GM15510 (cell line): ENCODE measurements around the gene CYBRD1.

ENCODE experiments used
- POLR2A ChIP-seq: IDR thresholded peaks from 3 replicates; pipeline ENCODE4 v1.6.1; 2011; ENCODE audit warnings: borderline replicate concordance; ENCODE audit not compliant: insufficient read length; ENCODE audit errors: extremely low read depth

Gene CYBRD1

DNA sequence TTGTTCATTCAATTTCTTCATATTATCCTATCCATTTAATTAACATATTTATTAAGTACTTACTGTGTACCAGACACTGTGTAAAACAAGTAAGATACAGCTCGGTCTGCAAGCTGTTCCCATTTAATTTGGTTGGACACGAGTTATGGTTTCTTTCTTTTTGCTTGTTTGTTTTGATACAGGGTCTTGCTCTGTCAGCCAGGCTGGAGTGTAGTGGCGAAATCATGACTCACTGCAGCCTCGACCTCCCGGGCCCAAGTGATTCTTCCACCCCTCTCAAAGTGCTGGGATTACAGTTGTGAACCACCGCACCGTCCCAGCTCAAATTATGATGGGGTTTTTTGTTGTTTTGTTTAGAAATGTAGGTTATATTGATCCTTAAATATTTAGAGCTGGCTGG is 9.0 kb downstream of the CYBRD1 start:
- TF ChIP-seq POLR2A: no peak

DNA sequence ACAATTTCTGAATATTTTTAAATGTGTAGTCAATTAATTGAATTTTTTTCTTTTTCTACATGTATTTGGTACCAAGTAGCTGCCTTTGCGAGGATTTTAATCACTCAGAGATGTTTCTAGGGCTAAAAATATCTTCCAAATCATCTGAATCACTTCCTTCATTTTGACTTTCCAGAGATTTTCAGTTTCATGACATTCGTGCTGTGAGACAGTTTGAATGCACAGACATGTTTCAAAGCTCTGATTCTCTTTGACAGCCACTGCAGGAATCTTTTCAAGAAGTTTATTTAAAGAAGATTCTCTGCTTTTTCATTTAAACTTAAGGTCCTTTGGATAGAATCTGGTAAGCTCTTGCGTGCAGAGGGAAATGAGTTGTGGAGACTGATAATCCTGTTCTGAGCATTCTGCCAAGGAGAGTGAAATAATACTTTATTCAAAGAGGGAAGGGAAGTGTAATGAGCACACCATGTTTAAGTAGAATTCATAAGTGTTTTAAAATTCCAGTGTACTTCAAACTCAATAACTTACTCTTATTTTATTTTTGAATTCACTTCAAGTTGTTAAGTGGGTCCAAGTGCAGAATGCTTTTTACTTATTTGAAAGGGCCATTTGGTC is 9.7 kb downstream of the CYBRD1 start:
- TF ChIP-seq POLR2A: no peak

DNA sequence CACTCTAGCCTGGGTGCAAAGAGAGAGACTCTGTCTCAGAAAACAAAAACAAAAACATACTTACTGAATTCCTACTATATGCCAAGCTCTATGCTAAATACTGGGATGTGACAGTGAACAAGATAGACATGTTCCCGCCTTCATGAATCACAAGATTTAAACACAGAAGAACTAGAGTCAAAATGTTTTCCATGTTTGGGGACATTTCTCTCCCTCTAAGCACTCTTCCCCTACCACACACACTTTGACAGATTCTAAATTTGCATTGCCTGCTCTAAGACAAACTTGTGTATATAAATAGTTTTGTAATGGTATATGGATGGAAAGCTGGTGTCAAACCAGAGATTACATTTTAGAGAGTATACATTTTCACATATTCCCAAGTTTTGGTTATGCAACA is 11.1 kb downstream of the CYBRD1 start:
- TF ChIP-seq POLR2A: no peak

DNA sequence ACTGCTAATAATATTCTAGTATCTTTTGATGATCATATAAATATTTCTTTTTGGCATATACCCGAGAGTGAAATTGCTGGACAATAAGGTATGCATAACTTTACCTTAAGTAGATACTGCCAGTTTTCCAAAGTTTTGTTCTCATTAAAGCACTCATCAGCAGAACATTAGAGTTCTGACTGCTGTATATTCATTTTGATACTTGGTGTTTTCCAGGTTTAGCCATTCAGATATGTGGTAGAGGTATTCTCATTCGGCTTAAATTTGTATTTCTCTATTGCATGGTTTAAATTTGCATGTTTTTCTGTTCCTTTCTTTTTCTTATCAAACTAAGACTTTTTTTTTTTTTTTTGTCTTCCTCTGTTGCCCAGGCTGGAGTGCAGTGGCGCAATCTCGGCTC is 18.2 kb downstream of the CYBRD1 start:
- no peak for TF ChIP-seq POLR2A

DNA sequence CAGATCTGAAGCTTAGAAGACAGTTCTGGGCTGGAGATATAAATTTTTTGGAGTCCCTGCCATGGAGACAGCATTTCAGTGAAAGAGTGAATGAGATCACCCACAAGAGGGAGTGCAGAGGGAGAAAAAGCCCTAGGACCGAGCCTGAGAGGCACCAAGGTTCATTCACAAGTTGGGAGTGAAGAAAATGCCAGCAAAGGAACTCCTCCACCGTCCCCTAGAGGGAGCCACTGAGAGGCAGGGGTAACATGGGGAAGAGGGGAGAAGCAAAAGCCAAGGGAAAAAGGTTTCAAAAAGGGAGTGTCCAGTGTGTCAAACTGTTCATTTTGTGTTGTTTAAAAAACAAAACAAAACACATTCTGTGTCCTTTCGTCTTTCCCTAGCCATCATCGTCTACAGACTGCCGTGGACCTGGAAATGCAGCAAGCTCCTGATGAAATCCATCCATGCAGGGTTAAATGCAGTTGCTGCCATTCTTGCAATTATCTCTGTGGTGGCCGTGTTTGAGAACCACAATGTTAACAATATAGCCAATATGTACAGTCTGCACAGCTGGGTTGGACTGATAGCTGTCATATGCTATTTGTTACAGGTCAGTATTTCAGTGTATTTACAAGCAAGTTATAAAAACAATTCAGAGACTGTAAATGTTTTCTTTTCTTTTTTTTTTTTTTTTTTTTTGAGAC is 19.1 kb downstream of the CYBRD1 start:
- TF ChIP-seq POLR2A: no peak

DNA sequence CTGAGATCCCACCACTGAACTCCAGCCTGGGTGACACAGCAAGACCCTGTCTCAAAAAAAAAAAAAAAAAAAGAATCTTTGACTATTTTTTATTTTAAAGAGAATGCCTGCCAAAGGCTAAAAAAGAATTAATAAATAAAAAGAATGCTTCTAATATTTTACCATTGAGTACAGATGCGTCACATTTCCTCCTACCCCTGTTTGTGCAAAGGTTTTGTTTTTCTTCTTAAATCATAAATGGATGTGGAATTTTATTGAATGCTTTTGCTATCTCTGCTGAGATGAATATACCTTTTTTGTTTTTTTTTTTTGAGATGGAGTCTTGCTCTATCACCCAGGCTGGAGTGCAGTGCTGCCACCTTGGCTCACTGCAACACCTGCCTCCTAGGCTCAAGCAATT is 22.8 kb downstream of the CYBRD1 start:
- TF ChIP-seq POLR2A: no peak

DNA sequence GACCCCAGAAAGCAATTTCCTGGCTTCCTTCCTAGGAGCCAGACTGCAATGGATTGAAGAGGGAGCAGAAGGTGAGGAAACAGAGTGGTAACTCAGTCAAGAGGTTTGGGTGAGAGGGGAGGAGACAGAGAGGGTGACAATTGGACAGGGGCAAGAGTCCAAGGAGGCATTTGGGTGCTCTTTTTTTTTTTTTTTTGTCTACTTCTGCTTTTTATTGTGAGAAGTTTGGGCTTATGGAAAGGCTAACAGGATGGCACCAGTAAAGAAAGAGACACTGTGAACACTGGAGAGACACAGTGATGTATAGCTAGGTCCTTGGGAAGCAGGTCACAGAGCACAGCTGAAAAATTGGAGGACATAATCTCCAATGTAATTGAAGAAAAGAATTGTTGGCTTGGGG is 25.0 kb downstream of the CYBRD1 start:
- TF ChIP-seq POLR2A: no peak

DNA sequence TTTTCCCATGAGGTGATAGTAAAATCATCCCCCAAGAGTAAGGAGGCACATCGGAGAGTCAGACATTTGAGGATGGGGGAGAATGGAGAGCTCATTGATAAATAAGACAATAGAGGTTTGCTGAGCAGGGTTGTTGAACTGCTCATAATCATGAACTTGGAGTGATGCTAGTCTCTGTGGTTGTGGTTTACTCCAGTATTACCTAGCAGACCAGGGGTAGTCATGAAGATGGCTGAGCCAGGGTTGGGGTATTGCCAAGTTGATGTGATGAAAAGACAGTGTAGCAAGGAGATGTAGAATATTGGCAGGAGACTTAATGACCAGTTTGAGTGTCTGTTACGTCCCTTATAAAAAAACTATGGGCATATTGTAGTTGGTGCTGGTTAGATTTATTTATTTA is 25.4 kb downstream of the CYBRD1 start:
- no peak for TF ChIP-seq POLR2A

DNA sequence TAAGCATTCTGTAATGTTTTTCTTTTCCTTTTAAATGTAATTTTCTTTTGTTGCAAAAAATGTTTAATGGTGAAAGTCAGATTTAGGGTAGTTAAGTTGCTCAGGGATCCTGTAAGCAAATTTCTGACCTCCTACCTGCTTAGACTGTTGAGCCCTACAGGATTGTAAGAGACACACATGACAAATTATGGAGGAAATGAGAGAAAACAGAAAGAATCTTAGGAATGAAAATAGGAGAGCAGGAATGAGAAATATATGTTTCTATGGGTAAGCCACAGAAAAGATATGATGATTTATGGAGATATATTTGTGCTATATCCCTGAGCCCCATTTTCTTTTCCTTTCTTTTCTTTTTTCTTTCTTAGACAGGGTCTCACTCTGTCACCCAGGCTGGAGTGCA is 28.3 kb downstream of the CYBRD1 start:
- no peak for TF ChIP-seq POLR2A

DNA sequence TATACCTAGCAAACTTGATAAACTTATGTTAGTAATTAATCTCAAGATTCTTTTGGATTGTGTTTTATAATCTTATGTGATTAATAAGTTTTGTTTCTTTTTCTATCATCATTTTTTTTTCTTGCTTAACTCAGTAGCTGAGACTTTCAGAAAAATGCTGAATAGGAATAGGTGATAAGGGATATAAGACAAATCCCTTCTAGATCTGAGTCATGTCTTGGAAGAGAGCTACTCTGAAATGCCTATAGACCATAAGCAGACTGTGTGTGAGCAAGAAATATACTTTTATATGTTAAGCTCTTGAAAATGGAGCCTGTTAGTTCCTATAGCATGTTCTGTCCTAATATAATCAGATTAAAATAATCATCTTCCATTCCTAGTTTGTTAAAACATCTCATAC is 29.6 kb downstream of the CYBRD1 start:
- TF ChIP-seq POLR2A: no peak

DNA sequence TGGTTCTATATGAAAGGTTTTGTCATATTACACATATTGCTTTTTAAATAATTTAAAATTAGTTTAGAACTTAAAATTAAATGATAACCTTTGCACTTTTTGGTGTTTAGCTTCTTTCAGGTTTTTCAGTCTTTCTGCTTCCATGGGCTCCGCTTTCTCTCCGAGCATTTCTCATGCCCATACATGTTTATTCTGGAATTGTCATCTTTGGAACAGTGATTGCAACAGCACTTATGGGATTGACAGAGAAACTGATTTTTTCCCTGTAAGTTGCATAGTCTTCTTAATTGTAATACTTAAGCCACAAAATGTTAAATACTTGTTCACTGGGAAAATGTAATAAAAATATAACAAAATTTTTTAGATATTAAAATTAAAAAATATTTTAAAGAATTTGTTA is 31.0 kb downstream of the CYBRD1 start:
- no peak for TF ChIP-seq POLR2A

DNA sequence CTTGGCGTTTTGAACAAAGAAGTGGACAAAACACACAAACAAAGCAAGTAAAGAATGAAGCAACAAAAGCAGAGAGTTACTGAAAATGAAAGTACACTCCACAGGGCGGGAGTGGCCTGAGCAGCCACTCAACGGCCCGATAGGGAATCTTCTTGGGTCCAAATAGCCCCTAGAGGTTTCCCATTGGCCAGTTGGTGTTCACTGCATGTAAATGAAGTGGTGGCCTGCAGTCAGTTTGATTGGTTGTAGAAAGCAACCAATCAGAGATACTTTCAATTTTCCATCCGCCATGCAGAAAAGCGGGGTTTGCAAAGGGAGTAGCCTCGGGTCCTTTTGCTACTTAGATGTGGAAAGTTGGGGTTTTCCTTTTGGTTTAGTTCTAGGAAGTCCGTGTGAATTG is 31.6 kb downstream of the CYBRD1 start:
- no peak for TF ChIP-seq POLR2A

DNA sequence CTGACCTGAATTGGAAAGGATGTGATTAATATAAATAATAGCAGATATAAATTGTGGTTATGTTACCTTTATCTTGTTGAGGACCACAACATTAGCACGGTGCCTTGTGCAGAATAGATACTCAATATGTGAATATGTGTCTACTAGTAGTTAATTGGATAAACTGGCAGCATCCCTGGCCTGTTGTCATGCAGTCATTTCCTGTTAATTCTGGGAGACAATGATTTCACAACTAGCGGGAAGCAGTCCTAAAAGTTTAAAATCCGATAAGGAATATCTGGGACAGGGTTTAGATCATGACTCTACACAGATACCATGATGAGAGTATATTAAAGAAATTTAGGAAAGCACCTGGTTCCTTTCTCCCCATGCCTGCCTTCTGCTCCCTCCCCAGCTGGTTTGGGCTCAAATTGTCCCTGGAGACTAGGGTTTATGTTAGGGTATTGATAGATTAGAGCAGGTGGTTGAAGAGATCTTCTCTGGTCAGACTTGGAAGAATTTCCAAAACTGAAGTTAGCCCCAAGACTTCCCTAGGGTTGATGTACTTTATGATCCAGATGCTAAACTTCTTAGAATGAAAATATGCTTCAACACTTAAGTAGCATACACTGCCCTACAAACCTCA is 32.8 kb downstream of the CYBRD1 start:
- TF ChIP-seq POLR2A: no peak

DNA sequence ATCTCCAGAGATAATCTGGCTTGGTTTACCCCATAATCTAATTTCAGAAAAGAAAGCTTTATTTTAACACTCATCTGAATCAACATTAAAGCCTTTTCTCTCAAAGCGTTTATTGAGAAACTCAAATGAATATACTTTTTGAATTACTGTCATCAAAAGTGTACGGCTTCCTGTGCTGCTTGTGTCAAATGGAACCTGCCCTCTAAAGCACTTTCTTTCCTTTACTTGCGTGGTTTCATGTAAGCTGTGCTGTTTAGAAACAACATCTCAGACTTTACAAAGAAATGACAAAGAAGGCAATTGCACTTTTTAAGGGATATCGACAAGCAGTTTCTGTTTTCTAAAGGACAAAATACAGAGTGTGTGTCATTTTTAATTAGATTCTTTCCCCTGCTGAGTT is 35.1 kb downstream of the CYBRD1 start:
- no peak for TF ChIP-seq POLR2A

DNA sequence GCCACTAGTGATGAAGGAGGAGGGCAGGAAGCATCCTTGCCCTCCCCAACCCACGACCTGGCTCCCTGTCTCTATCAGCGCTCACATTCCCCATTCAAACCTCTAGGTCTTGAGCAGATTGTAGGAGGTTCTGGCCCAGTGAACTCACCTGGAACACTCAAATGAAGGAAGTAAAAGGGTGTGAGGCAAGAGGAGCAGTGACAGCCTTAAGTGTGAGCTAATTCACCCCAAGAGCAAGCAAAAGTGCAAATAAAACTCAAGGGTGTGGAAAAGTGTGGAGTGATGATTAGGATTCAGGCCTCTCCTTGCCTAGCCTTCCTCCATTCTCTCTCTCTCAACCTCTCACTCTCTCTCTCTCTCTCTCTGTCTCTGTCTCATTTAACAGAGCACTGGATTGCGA is 41.0 kb downstream of the CYBRD1 start:
- no peak for TF ChIP-seq POLR2A

DNA sequence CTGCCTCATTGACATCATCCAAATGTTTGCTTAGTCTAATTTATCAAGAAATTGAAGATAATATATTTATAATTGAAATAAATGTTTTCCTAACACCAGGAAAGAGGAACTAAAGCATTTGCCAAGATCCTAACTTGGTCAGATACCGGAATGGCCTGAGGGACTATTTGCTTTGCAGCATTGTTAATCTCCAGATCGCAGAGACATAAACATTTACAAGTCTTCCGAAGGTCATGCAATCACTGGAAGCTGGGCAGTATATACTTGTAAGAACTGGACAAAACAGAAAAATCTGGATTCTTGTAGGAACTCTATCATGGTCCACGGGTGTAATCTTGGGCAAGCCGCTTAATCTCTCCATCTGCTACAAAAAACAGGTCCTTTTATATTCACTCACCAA is 42.2 kb downstream of the CYBRD1 start:
- no peak for TF ChIP-seq POLR2A
